ENCODE measurements around the gene FGF11. TPM values are rescaled to one million over a fixed set of nuclear protein-coding genes. Genes with fewer than 3 reads are reported as not detected.
A peak's percentile ranks its signal among the peaks of the same experiment; 100 is the strongest.
"Not testable (repeated sequence)": the region's sequence is repeated elsewhere in the genome, so short reads cannot be mapped to it uniquely, and the experiment has no call there.

The FGF11 gene
- total and polyA plus RNA-seq, 2 experiments from 2014 or later, result 0.36 TPM; not detected in 1

DNA sequence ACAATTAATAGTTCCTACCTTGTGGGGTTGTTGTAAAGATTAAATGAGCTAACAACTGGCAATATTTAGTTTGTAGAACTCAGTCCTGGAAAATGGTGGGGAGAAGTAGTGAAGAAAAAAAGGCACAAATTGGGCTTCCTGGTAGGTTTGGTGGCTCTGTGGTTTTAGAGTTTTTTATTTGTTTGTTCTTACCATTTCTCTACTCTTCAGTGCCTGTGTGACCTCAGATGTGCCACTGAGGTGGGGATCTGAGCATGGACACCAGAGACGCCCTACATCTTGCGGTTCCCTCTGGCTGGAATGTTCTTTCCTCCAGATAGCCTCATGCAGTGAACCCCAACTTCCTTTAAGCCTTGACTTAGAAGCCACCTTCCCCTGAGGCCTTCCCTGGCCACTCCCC is 32.4 kb downstream of the FGF11 start:
- no peak overlapping the region for H3K4me3 ChIP-seq
- H3K4me2 ChIP-seq (ENCODE audit: unreplicated experiment), result no peak overlapping the region
- TF ChIP-seq EZH2phosphoT487 (IDR thresholded peaks at IDR 0.05; ENCODE audit: insufficient read depth, low read depth) (no peak), EZH2 (IDR thresholded peaks at IDR 0.05; ENCODE audit: insufficient read depth, poor library complexity, severe bottlenecking) (no peak)
- WGBS, 2 experiments (ENCODE audit: low coverage in 1 of 2, low lambda C conversion rate in 2 of 2, missing lambda C conversion rate in 2 of 2), result 90 to 100% methylated on average over 2 of the region's 2 CpGs
- H3K4me1 ChIP-seq (ENCODE audit: insufficient read depth), result peaks cover 19% of the 10 kb centered on the region
- no peaks in the 10 kb centered on the region for H3K9me3 ChIP-seq (ENCODE audit: low read depth)
- peaks cover 100% of the 10 kb centered on the region for H3K79me2 ChIP-seq (ENCODE audit: insufficient read depth)
- peaks cover 5% of the 10 kb centered on the region; the same call in 1 of the 2 replicates for H4K20me1 ChIP-seq (ENCODE audit: insufficient read depth)
- H3K36me3 ChIP-seq (ENCODE audit: low read depth), result no peaks in the 10 kb centered on the region
- in situ Hi-C loops (cut with MboI), result no loop called here
- DNase-seq, result no peak
- no peak overlapping the region for H3K9ac ChIP-seq
- H3K27me3 ChIP-seq (replicated peaks; ENCODE audit: insufficient read depth), result no peaks in the 10 kb centered on the region
- peaks cover 22% of the 10 kb centered on the region for H3F3A ChIP-seq (ENCODE audit: insufficient read depth)
- H3K9me2 ChIP-seq (ENCODE audit: insufficient read depth), result no peaks in the 10 kb centered on the region
- H2AFZ ChIP-seq, result no peak overlapping the region
- H3K27ac ChIP-seq, result no peak overlapping the region

DNA sequence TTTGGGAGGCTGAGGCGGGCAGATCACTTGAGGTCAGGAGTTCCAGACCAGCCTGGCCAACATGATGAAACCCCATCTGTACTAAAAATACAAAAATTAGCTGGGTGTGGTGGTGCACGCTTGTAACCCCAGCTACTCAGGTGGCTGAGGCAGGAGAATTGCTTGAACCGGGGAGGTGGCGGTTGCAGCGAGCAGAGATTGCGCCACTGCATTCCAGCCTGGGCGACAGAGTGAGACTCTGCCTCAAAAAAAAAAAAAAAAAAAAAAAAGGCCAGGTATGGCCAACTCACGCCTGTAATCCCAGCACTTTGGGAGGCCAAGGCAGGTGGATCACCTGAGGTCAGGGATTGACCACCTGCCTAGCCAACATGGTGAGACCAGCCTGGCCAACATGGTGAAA is 35.5 kb downstream of the FGF11 start:
- in situ Hi-C loops (cut with MboI); H3K9me2 ChIP-seq (ENCODE audit: insufficient read depth); DNase-seq; H3K27me3 ChIP-seq (replicated peaks; ENCODE audit: insufficient read depth); H3K9me3 ChIP-seq (ENCODE audit: low read depth); H2AFZ ChIP-seq; H3K4me2 ChIP-seq (ENCODE audit: unreplicated experiment); H3K9ac ChIP-seq; H3K4me3 ChIP-seq; H4K20me1 ChIP-seq (ENCODE audit: insufficient read depth); H3K36me3 ChIP-seq (ENCODE audit: low read depth): not testable (repeated sequence)
- H3K79me2 ChIP-seq (ENCODE audit: insufficient read depth), result peaks cover 97% of the 10 kb centered on the region
- H3K27ac ChIP-seq, result peak overlapping the region; percentile 99; the same call in 1 of the 2 replicates
- H3F3A ChIP-seq (ENCODE audit: insufficient read depth), result peaks cover 42% of the 10 kb centered on the region
- peaks cover 27% of the 10 kb centered on the region for H3K4me1 ChIP-seq (ENCODE audit: insufficient read depth)
- 92 to 96% methylated on average over 8 of the region's 8 CpGs for WGBS, 2 experiments (ENCODE audit: low coverage in 1 of 2, low lambda C conversion rate in 2 of 2, missing lambda C conversion rate in 2 of 2)

DNA sequence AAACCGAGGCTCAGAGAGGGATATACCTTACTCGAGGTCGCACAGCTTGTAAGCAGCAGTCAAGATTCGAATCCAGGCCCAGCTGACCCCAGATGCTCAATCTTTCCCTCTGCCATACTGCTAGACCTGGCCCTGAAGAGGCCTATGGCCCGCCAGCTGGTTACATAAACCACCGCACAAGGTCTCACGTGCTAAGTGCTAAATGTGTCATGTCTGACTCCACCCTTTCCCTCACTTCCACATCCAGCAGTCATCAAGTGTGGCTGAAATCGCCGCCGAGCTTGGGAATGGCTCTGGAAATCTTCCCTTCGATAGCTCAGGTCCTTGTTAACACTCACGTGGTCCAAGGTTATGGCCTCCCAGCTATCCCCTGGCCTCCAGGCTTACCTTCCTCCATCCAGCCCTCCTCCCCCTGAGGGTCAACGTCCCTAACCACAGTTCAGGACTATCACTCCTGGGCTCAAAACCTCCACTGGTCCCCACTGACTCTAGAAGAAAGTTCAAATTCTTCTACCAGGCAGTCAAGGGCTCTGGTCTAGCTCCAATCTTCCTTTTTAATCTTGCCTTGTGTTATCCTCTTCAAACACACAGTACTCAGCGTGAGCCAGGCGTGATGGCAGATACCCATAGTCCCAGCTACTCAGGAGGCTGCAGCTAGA is 36.6 kb downstream of the FGF11 start:
- peaks cover 5% of the 10 kb centered on the region; the same call in 1 of the 2 replicates for H4K20me1 ChIP-seq (ENCODE audit: insufficient read depth)
- no peaks in the 10 kb centered on the region for H3K9me3 ChIP-seq (ENCODE audit: low read depth)
- H3K27me3 ChIP-seq (replicated peaks; ENCODE audit: insufficient read depth), result no peaks in the 10 kb centered on the region
- H3K4me3 ChIP-seq, result no peak overlapping the region
- peak overlapping the region; percentile 99 for H3K9ac ChIP-seq
- peaks cover 31% of the 10 kb centered on the region for H3K4me1 ChIP-seq (ENCODE audit: insufficient read depth)
- 30% methylated on average over 15 of the region's 15 CpGs for WGBS, 2 experiments (ENCODE audit: low coverage in 1 of 2, low lambda C conversion rate in 2 of 2, missing lambda C conversion rate in 2 of 2)
- H2AFZ ChIP-seq, result no peak overlapping the region
- in situ Hi-C loops (cut with MboI), result no loop called here
- H3K79me2 ChIP-seq (ENCODE audit: insufficient read depth), result peaks cover 97% of the 10 kb centered on the region
- peaks cover 47% of the 10 kb centered on the region for H3F3A ChIP-seq (ENCODE audit: insufficient read depth)
- H3K4me2 ChIP-seq (ENCODE audit: unreplicated experiment), result peak overlapping the region; percentile 98
- no peaks in the 10 kb centered on the region for H3K9me2 ChIP-seq (ENCODE audit: insufficient read depth)
- no peak for TF ChIP-seq EZH2 (IDR thresholded peaks at IDR 0.05; ENCODE audit: insufficient read depth, poor library complexity, severe bottlenecking)
- TF ChIP-seq EZH2phosphoT487 (IDR thresholded peaks at IDR 0.05; ENCODE audit: insufficient read depth, low read depth), result no peak
- H3K36me3 ChIP-seq (ENCODE audit: low read depth), result no peaks in the 10 kb centered on the region
- peak; percentile 92 for DNase-seq
- H3K27ac ChIP-seq, result peak overlapping the region; percentile 99

DNA sequence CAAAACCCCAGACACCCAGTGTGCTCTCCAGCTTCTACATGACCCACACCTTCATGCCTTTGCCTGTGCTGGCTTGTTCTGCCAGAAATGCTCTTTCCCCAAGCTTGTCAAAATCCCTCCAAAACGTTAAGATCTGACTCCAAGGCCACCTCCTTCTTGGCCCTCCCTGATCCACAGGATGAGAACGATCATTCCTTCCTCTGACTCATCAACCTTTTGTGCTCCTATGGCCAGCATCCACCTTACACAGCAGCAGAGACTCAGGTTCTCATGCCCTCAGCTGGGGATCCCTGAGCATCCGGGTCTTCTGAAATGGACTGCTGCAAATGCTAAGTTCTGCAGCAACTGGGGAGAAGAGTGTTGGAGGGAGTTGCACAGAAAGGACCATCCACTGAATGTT is 37.2 kb downstream of the FGF11 start:
- H3K4me3 ChIP-seq, result peak overlapping the region; percentile 79; the same call in 1 of the 2 replicates
- peaks cover 97% of the 10 kb centered on the region for H3K79me2 ChIP-seq (ENCODE audit: insufficient read depth)
- in situ Hi-C loops (cut with MboI), result no loop called here
- peaks cover 31% of the 10 kb centered on the region for H3K4me1 ChIP-seq (ENCODE audit: insufficient read depth)
- H3K27me3 ChIP-seq (replicated peaks; ENCODE audit: insufficient read depth), result no peaks in the 10 kb centered on the region
- H3K27ac ChIP-seq, result peak overlapping the region; percentile 99
- peaks cover 5% of the 10 kb centered on the region; the same call in 1 of the 2 replicates for H4K20me1 ChIP-seq (ENCODE audit: insufficient read depth)
- peak overlapping the region; percentile 98 for H3K4me2 ChIP-seq (ENCODE audit: unreplicated experiment)
- H3K9ac ChIP-seq, result peak overlapping the region; percentile 99
- DNase-seq, result peak; percentile 82
- H3K36me3 ChIP-seq (ENCODE audit: low read depth), result no peaks in the 10 kb centered on the region
- TF ChIP-seq EZH2phosphoT487 (IDR thresholded peaks at IDR 0.05; ENCODE audit: insufficient read depth, low read depth), result no peak
- TF ChIP-seq EZH2 (IDR thresholded peaks at IDR 0.05; ENCODE audit: insufficient read depth, poor library complexity, severe bottlenecking), result no peak
- H3K9me3 ChIP-seq (ENCODE audit: low read depth), result no peaks in the 10 kb centered on the region
- 21 to 24% methylated on average over 3 of the region's 3 CpGs for WGBS, 2 experiments (ENCODE audit: low coverage in 1 of 2, low lambda C conversion rate in 2 of 2, missing lambda C conversion rate in 2 of 2)
- no peak overlapping the region for H2AFZ ChIP-seq
- H3K9me2 ChIP-seq (ENCODE audit: insufficient read depth), result no peaks in the 10 kb centered on the region
- H3F3A ChIP-seq (ENCODE audit: insufficient read depth), result peaks cover 47% of the 10 kb centered on the region
